Osteoblast (primary cell): Measurements from ENCODE around the gene LRRC2. TPM values are rescaled to one million over a fixed set of nuclear protein-coding genes. Genes with fewer than 3 reads are reported as not detected.

Source experiments
- DNase-seq: peaks from one replicate; pipeline ENCODE4 v3.0.0; 2011; ENCODE audit warnings: low spot score, mixed read lengths; ENCODE audit not compliant: insufficient read length; ENCODE audit errors: missing footprints
- H2AFZ ChIP-seq: 2 replicates; pipeline ENCODE4 v1.6.0; 2011; ENCODE audit warnings: mild to moderate bottlenecking, low read length
- H3K27ac ChIP-seq: 2 replicates; pipeline ENCODE4 v1.5.1; 2011; ENCODE audit warnings: mild to moderate bottlenecking, low read depth, low read length, moderate library complexity
- H3K27me3 ChIP-seq: 2 replicates; pipeline ENCODE4 v1.6.0; 2012; ENCODE audit warnings: mild to moderate bottlenecking, control low read depth, inconsistent platforms, low read length, moderate library complexity; ENCODE audit not compliant: insufficient read depth
- H3K36me3 ChIP-seq: 2 replicates; pipeline ENCODE4 v1.5.1; 2011; ENCODE audit warnings: mild to moderate bottlenecking, low read length, control low read depth, moderate library complexity; ENCODE audit not compliant: insufficient read depth
- H3K4me1 ChIP-seq: 2 replicates; pipeline ENCODE4 v1.5.1; 2011; ENCODE audit warnings: mild to moderate bottlenecking, low read length, control low read depth, moderate library complexity; ENCODE audit not compliant: insufficient read depth
- H3K4me2 ChIP-seq: 2 replicates; pipeline ENCODE4 v1.6.0; 2011; ENCODE audit warnings: mild to moderate bottlenecking, low read length; ENCODE audit not compliant: insufficient read depth
- H3K4me3 ChIP-seq: fragments of 200-600 bp; sonication (generic); 3 replicates; pipeline ENCODE4 v1.5.1; 2012; ENCODE audit warnings: mild to moderate bottlenecking, low read length, inconsistent platforms; ENCODE audit not compliant: insufficient read depth
- H3K79me2 ChIP-seq: 2 replicates; pipeline ENCODE4 v1.6.0; 2012; ENCODE audit warnings: mild to moderate bottlenecking, low read length, control low read depth, inconsistent platforms; ENCODE audit not compliant: insufficient read depth
- H3K9me3 ChIP-seq: 2 replicates; pipeline ENCODE4 v1.5.1; 2011; ENCODE audit warnings: low read depth, low read length, control low read depth
- H4K20me1 ChIP-seq: 2 replicates; pipeline ENCODE4 v1.6.0; 2012; ENCODE audit warnings: mild to moderate bottlenecking, low read length, control low read depth; ENCODE audit not compliant: insufficient read depth
- CTCF ChIP-seq: IDR thresholded peaks from 2 replicates; pipeline ENCODE4 v1.5.1; 2011; ENCODE audit warnings: mild to moderate bottlenecking, low read depth, low read length, moderate library complexity; ENCODE audit errors: extremely low read depth
- total RNA-seq: library from RNA; depleted of rRNA; stranded (reverse); fragments of >200 nt; gene quantifications from 2 replicates; pipeline ENCODE4 v1.2.3, GENCODE V29; 2012

Gene LRRC2
- total RNA-seq, 1 donor, result 5.1 TPM

- Histone ChIP-seq H3K27me3 (peaks cover 11% of the 10 kb centered on the region), H3K36me3 (no peaks in the 10 kb centered on the region), H3K9me3 (no peaks in the 10 kb centered on the region)
Observed at GRCh38 chr3:46586738-46587246, 20.7 kb upstream of the LRRC2 start.

GRCh38 chr3:46585799-46586693, 19.9 kb upstream of the LRRC2 start:
- no peaks in the 10 kb centered on the region for H3K36me3 ChIP-seq
- H3K27ac ChIP-seq, result no peak overlapping the region
- no peak overlapping the region for H2AFZ ChIP-seq
- no peaks in the 10 kb centered on the region for H3K4me1 ChIP-seq
- TF ChIP-seq CTCF, result no peak
- H3K9me3 ChIP-seq, result no peaks in the 10 kb centered on the region
- no peaks in the 10 kb centered on the region for H4K20me1 ChIP-seq
- no peak overlapping the region for H3K4me3 ChIP-seq
- H3K79me2 ChIP-seq, result no peaks in the 10 kb centered on the region
- peaks cover 13% of the 10 kb centered on the region for H3K27me3 ChIP-seq
- DNase-seq, result no peak
- H3K4me2 ChIP-seq, result no peak overlapping the region

More at GRCh38 chr3:46586738-46587246, 20.7 kb upstream of the LRRC2 start:
- Histone ChIP-seq H3K4me1 (no peaks in the 10 kb centered on the region), H3K4me2 (no peak overlapping the region), H2AFZ (no peak overlapping the region), H3K27ac (no peak overlapping the region), H3K79me2 (no peaks in the 10 kb centered on the region), H4K20me1 (no peaks in the 10 kb centered on the region), H3K4me3 (no peak overlapping the region)
- no peak for TF ChIP-seq CTCF
- DNase-seq, result no peak

- Histone ChIP-seq H3K79me2 (no peaks in the 10 kb centered on the region), H2AFZ (no peak overlapping the region), H3K36me3 (no peaks in the 10 kb centered on the region), H3K4me2 (no peak overlapping the region), H3K27ac (no peak overlapping the region), H3K9me3 (no peaks in the 10 kb centered on the region), H3K4me1 (no peaks in the 10 kb centered on the region), H4K20me1 (no peaks in the 10 kb centered on the region), H3K27me3 (peaks cover 25% of the 10 kb centered on the region), H3K4me3 (no peak overlapping the region)
- no peak for TF ChIP-seq CTCF
- DNase-seq, result no peak
Observed at GRCh38 chr3:46584598-46585467, 18.7 kb upstream of the LRRC2 start.
